ENCODE results near the gene TYMP.
A peak's percentile ranks its signal among the peaks of the same experiment; 100 is the strongest.
"Not testable (repeated sequence)": the region's sequence is repeated elsewhere in the genome, so short reads cannot be mapped to it uniquely, and the experiment has no call there.

The TYMP gene

DNA sequence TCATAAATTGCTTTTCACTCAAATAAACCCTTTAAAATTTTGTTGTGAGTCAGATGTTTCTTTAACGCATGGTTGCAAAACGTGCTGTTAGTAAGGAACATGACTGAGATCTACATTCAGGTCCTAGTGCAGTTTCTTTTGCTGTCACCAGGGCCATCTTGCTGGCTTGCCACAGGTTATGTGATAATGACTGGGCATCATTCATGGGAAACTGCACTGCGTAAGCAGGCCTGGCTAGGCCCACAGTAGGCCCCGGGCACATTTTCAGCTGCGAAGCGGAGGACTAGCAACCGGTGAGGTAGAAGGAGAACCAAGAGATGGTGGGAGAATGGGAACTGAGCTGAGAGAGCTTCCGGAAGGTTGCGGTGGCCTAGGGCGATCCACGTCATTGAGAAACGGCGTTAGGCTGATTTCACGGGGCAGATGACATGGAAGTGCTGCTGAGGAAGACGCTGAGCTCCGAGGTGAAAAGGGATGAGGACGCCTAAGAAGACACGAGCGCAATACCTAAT, 12.7 kb upstream of the TYMP start:
- no peak for DNase-seq (ENCODE audit: extremely low read depth in 1 of 2, low read depth in 1 of 2)

DNA sequence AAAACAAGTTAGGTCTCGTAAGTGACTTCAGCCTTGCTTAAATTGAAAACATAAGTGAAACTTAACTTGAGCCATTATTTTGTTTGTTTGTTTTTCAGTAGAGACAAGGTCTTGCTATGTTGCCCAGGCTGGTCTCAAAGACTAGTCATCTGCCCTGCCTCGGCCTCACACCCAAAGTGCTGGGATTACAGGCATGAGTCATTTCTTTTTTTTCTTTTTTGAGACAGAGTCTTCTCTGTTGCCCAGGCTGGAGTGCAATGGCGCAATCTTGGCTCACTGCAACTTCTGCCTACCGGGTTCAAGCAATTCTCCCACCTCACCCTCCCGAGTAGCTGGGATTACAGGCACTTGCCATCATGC, 11.8 kb upstream of the TYMP start:
- DNase-seq (ENCODE audit: extremely low read depth in 1 of 2, low read depth in 1 of 2) = not testable (repeated sequence)

DNA sequence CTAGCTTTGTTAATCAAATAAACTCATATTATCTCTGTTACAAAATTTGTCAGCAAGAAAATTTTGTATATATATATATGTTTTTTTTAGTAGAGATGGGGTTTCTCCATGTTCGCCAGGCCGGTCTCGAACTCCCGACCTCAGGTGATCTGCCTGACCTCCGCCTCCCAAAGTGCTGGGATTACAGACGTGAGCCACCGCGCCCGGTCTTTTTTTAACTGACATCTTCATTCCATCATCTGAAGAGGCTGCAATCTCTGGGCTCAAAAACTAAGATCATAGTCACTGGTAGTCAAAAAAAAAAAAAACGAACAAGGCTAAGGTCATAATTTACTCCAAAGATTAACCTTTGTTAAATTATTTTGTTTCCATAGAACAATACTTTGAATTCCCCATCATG, 10.6 kb upstream of the TYMP start:
- DNase-seq (ENCODE audit: extremely low read depth in 1 of 2, low read depth in 1 of 2) = no peak

DNA sequence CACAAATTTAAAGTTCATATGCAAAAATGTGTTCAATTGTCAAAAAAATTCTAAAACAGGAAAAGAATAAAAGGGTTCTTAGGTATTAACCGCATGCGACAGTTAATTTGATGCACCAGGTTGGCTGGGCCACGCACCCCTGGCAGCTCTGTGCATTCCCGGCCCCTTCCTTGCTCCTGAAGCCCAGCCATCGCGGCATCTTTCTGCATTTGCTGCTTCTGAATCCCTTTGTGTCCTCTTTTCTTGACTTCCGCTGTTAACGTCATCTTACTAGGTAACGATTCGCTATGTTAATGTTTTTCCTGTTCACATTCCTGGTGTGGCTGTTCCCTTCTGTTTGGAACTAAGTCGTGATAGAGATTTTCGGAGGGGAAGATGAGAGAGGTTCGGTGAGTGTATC, 8.0 kb upstream of the TYMP start:
- DNase-seq (ENCODE audit: extremely low read depth in 1 of 2, low read depth in 1 of 2) = no peak

DNA sequence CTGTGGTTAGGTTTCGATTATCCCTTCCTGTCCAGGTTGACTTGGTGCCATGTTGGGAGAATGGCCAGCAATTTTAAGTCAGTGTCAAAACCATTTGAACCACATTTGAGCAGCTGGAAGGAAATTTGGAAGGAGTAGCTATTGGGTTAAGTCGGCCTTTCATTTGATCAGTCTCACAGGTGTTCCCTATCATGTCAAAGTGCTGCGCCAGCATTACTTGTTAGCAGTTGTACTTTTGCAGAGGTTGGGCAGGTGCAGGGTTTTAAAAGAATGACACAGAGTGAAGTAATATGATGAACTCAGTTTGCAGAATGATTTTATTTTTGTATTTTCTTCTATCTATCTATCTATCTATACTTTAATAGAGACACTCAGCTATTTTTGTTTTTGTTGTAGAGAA, 6.4 kb upstream of the TYMP start:
- DNase-seq (ENCODE audit: extremely low read depth in 1 of 2, low read depth in 1 of 2) = no peak

DNA sequence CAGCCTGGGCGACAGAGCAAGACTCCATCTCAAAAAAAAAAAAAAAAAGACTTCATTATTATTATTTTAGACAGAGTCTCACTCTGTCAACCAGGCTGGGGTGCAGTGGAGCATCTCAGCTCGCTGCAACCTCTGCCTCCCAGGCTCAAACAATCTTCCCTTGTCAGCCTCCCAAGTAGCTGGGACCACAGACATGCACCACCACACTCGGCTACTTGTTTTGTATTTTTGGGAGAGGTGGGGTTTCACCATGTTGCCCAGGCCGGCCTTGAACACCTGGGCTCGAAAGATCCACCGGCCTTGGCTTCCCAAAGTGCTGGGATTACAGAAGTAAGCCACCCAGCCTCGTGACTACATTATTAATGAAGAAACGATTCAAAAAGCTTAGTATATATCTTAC, 5.3 kb upstream of the TYMP start:
- no peak for DNase-seq (ENCODE audit: extremely low read depth in 1 of 2, low read depth in 1 of 2)

DNA sequence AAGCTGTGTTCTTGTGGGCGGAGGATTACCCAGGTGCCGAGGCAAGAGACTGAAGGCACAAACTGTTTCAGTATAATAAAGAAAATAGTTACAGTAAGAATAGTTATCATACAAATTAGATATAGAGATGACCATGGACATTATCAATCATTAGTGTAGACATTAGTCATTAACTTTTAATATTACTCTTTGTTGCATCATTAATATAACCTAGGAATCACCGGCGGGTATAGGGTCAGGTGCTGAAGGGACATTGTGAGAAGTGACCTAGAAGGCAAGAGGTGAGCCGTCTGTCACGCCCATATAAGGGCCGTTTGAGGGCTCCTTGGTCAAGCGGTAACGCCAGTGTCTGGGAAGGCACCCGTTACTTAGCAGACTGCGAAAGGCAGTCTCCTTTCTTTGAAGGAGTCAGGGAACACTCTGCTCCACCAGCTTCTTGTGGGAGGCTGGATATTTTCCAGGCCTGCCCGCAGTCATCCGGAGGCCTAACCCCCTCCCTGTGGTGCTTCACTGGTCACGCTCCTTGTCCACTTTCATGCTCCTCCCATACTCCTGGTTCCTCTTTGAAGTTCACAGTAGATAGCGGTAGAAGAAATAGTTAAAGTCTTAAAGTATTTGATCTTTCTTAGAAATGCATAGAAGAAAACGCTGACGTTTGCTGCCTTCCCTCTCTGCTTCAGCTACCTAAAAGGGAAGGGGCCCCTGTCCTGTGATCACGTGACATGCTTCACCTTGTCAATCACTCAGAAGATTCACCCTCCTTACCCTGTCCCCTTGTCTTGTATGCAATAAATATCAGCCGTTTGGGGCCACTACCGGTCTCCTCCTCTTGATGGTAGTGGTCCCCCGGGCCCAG, 4.3 kb upstream of the TYMP start:
- not testable (repeated sequence) for DNase-seq (ENCODE audit: extremely low read depth in 1 of 2, low read depth in 1 of 2)

DNA sequence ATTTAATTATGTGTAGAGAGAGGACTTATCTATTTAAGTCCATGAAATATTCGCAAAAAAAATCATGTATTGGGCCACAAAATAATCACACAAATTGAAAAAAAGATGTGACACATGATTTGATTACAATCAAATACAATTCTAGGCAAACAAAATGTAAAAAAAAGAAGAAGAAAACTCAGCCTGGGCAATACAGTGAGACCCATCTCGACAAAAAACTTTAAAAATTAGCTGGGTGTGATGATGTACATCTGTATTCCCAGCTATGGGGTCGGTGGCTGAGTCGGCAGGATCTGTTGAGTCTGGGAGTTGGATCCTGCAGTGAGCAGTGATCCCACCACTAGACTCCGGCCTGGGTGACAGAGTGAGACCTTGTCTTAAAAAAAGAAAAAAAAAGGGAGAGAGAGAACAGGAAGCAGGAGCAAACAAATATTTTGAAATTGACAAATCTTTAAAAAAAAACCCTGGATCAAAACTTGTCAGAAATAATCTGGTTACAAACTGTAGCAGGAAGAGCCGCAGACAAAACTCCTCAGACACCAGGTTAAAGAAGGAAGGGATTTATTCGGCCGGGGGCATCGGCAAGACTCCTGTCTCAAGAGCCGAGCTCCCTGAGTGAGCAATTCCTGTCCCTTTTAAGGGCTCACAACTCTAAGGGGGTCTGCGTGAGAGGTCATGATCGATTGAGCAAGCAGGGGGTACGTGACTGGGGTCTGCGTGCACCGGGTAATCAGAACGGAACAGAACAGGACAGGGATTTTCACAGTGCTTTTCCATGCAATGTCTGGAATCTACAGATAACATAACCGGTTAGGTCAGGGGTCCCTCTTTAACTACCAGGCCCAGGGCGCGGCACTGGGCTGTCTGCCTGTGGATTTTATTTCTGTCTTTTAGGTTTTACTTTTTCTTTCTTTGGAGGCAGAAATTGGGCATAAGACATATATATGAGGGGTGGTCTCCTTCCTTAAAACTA, 3.3 kb upstream of the TYMP start:
- no peak for DNase-seq (ENCODE audit: extremely low read depth in 1 of 2, low read depth in 1 of 2)

DNA sequence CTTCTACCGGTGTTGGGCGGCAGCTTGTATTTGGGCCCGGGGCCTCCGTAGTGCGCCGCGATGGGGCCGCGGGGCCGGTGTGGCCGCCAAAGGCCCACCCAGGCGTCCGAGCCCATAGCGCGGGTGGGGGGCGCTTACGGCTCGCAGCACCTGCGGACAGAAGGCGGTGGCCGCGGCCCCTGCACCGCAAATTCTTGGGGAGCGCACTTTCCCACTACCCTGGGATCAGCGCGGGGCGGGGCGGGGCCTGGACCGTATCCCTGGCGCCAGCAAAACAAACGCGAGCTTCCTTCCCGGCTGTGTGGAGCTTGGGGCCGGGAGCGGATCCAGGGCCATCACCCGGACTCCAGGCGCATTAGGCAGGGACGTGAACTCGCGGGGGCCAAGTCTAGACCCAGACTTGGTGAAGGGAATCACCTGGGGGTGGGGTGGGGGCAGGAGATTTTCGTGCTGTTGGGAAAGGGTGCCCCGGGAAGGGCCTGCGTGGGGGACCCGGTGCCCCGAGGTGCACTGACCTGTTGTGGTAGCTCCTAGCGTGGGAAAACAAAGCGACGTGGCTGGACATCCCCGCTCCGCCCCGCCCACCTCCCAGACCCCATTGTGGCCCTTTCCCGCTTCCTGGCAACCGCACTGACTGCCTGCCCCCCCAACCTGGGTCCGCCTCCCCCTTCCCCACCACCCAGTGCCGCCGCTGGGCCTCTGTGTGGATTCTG, 2.3 kb upstream of the TYMP start:
- no peak for DNase-seq (ENCODE audit: extremely low read depth in 1 of 2, low read depth in 1 of 2)

DNA sequence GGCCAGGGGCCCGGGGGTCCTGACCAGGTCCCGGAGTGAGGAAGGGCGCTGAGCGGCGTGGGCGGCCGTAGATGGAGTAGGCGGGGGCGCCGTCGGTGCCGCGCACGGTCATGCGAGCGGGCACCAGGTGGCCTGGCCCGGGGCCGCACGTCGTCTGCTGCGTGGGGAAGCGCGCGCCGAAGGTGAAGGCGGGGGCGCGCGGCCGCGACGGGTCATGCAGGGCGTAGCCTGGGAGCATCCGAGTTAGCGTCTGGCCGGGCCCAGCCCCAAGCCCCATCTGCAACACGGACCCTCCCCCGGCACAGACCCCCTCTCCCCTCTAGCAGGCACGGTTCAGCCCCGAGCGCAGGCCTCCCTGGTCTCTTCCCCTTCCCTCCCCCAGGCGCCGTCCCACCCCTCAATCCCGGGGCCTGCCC, 1.7 kb upstream of the TYMP start:
- peak in 1 of 2 donors; percentile 62 for DNase-seq (ENCODE audit: extremely low read depth in 1 of 2, low read depth in 1 of 2)

DNA sequence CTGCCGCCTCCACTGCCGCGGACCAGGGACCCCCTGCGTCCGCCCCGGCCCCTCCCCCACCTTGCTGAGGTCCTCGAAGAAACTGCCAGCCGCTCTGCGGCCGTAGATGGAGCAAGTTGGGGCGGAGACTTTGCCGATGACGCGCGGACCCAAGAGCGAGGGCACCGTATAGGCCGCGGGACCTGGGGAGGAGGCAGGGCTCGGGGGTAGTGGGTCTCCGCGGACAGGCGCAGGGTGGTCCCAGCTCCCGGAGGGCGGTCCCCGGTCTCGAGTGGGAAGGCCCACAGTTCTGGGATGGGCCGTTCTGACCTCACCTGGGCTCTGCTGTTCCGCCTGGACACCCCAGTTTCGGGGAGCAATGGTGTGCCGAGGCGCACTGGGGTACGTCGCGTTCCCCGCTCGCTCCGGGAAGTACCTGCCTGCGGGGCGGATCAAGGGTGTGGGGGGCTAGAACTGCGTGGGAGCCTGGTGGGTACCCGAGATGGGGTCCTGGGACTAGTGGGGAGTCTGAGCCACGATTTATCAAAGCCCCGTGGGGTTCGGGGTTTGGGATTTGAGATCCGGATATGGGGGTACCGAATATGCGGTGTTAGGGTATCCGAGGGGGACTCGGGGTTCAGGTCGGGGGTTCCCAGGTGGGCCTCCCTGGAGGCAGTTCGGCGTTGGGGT, 1.2 kb upstream of the TYMP start:
- DNase-seq (ENCODE audit: extremely low read depth in 1 of 2, low read depth in 1 of 2) = peak in 1 of 2 donors; percentile 74

DNA sequence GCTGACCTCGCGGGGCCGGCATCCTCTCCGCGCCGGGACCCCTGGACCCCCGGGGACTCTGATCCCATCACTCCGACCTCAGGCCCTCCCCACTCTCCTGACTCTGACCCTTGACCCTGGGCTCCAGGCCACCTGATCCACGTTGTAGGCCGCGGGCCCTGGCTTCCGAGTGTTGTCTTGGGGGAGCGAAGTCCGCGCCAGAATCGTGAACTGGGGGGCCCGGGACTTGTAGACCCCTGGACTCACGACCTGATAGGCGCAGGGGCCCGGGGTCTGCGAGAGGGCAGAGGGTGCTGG, 716 bp upstream of the TYMP start:
- no peak for DNase-seq (ENCODE audit: extremely low read depth in 1 of 2, low read depth in 1 of 2)

DNA sequence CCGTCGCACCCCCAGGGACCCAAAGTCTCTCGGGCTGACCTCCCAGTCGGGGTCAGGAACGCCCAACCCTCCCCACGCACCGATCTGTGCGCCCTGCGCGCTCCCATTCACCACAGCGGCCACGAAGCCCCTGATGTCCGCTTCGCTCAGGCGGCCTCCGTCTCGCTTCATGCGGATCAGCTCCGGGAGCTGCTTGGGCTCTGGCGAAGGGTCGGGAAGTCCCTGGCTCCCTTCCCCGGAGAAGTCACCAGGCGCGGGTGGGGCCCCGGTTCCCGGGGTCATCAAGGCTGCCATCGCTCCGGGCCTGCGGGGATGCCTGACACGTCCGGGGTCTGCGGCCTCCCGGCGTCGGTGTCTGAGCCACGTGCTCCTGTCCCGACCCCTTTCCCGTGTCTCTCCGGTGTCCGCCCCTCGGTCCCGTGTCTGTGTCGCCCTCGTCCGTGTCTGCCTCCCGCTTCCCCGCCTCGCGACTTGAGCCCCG, 356 bp downstream of the TYMP start:
- DNase-seq (ENCODE audit: extremely low read depth in 1 of 2, low read depth in 1 of 2) = no peak

DNA sequence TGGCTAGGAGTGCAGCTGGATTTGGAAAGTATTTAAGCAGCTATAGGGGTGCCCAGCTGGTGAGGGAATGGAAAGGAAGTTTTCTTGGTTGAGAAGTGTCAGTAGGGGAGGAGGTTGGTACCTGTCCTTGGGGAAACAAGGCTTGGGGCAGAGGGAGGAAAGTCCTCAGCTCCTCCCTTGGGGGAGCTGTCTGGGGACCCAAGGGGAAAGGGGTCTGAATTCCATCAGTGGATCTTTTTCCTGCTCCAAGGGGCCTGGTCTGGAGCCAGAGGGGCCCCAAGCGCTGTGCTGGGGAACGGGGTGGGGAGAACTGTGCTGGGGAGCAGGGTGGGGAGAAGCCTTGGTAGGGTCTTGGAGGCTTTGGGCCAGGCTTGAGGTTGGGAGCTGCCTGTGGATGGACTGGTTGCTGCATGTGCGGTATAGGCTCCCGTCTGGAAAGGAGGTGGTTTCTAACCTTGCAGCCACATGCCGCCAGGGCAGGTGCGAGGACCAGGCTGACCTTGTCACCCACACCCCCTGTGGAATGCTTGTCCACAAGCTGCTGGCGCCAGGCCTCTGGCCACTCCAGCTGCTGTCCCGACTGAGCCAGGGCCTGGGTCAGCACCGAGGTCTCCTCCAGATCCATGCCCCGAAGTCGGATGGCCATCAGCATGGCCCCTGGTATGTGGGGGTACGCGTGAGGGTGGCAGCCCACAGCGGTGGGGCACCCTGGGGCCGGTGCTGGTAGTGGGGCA, 963 bp downstream of the TYMP start:
- DNase-seq (ENCODE audit: extremely low read depth in 1 of 2, low read depth in 1 of 2) = no peak

DNA sequence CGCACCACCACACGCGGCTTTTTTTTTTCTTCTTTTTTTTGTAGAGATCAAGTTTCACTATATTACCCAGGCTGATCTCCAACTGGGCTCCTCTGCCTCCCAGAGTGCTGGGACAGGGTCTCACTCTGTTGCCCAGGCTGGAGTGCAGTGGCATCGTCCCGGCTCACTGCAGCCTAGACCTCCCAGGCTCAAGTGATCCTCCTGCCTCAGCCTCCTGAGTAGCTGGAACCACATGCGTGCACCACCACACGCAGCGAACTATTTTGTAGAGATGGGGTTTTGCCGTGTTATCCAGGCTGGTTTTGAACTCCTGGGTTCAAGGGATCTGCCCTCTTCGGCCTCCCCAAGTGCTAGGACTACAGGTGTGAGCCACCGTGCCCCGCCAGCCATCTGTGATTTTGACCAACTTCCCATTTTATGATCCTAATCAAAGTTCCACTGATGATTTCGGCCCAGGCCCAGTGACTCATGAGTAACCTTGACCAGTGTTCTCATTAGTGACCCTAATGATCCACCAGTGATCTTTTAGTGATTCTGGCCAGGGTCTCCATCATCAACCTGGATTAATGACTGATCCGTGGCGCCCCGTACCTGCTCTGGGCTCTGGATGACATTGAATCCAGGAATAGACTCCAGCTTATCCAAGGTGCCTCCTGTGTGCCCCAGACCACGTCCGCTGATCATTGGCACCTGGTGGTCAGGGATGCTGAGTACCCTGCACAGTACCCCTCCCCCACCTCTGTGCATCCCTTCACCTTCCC, 1.7 kb downstream of the TYMP start:
- no peak for DNase-seq (ENCODE audit: extremely low read depth in 1 of 2, low read depth in 1 of 2)

DNA sequence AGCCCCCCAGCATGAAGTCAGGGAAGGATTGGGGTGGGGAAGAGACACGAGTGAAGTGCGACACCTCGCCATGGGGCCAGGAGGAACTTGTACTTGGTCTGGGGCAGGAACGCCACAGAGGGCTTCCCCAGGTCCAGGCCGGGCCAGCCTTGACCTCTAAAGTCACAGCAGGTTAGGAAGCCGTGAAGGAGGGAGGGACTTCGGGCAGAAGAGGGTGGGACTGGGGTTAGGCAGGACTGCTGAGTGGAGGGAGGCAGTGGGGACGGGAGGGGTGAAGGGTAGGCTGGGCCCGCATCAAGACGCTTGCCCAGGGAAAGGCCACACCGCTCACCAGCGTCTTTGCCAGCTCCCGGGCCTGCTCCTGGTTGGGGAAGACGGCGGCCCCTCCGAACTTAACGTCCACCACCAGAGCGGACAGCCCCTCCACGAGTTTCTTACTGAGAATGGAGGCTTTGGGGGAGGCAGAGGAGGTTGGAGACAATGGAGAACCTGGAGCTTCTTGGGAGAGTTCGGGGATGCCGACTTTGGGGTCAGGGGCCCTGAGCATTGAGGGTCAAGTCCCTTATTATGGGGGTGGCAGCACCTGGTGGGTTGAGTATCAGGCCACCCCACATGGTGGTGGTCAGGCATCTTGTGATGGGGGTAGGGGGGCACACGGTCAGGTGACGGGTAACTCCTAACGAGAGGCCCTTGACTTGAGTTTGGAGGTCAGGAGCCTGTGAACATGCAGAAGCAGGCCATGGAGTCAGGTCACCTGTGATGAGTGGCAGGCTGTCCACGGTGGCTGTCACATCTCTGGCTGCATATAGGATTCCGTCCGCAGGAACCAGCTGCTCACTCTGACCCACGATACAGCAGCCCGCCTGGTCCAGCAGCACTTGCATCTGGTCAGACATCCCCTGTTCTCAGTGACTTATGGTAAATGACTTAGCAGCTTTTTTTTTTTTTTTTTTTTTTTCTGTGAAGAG, 2.7 kb downstream of the TYMP start:
- DNase-seq (ENCODE audit: extremely low read depth in 1 of 2, low read depth in 1 of 2) = no peak

DNA sequence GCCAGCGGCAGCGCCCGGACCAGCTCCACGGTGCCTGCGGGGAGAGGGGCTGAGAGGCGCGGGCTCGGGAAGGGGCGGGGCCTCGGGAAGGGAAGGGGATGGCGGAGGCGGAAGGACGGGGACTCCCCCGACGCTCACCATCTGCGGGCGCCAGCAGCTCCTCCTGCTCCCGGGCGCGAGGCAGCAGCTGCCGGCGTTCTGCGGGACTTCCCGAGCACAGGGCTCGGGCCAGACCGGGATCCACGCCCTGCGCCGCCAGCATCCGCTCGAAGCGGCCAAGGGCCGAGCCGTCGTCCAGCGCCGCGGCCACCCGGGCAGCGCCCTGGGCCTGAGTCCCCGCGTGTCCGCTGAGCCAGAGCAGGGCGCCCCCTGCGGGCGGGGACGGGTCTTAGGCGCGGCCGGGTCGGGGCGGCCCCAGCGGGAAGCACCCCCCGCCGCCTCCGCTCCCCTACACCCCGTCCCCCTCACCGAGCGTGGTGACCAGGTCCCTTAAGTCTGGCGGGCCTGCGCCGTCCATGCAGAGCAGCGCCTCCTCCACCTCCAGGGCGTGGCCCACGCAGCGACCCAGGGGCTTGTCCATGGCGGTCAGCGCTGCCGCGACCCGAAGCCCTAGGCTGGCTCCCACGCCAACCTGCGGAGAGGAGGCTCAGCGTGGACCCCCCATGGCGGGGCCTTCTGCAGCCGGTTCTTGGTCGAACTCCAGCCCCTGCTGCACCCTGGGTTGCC, 3.5 kb downstream of the TYMP start:
- DNase-seq (ENCODE audit: extremely low read depth in 1 of 2, low read depth in 1 of 2) = peak; percentile 57 to 71

DNA sequence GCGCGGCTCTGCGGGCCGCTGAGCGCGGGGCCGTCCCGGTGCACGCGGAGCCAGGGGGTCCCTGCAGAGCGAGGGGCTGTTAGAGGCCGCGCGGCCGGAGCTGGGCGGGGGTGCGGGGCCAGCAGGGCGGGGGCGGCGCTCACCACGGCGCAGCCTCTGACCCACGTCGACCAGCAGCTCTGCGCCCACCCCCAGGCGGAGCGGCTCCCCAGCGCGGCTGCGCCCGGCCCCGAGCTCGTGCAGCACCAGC, 4.0 kb downstream of the TYMP start:
- DNase-seq (ENCODE audit: extremely low read depth in 1 of 2, low read depth in 1 of 2) = no peak

Measured in activated CD8-positive, alpha-beta memory T cell treated with anti-CD3 and anti-CD28 coated beads for 1 hour (primary cell).